ENCODE results near the gene CIAPIN1.

CIAPIN1 gene

DNA sequence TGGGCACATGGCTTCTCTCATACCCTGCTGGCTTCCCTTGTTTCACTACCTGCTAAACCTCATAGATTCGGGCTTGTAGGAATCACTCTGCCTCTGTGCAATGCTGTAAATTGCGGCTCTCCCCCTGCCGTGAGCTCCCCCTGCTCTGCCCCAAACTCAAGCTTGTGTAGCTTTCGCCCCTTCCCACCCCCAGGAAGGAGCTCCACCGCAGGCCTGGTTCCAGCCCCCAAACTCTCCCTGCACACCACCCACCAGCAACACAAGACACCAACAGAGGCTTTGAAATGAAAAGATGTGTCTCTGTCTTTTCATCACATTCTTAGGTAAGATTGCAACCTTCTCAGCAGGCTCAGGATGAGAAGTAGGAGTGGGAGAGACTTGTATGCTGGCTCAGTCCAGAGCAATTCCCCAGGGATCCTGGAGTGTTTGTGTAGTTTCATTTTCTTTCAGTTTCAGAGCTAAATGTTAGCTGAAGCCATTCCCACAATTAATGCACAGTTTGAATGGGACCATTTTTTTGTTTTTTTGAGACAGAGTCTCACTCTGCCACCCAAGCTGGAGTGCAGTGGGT lies 60.7 kb downstream of the CIAPIN1 start:
- no peak for DNase-seq (ENCODE audit: low spot score)
- in situ Hi-C loops (cut with MboI; ENCODE audit: low sequenced_read_pairs, unreplicated experiment) = no loop called here
- TF ChIP-seq, protein P1, sequence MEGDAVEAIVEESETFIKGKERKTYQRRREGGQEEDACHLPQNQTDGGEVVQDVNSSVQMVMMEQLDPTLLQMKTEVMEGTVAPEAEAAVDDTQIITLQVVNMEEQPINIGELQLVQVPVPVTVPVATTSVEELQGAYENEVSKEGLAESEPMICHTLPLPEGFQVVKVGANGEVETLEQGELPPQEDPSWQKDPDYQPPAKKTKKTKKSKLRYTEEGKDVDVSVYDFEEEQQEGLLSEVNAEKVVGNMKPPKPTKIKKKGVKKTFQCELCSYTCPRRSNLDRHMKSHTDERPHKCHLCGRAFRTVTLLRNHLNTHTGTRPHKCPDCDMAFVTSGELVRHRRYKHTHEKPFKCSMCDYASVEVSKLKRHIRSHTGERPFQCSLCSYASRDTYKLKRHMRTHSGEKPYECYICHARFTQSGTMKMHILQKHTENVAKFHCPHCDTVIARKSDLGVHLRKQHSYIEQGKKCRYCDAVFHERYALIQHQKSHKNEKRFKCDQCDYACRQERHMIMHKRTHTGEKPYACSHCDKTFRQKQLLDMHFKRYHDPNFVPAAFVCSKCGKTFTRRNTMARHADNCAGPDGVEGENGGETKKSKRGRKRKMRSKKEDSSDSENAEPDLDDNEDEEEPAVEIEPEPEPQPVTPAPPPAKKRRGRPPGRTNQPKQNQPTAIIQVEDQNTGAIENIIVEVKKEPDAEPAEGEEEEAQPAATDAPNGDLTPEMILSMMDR (IDR thresholded peaks at IDR 0.05; ENCODE audit: borderline replicate concordance, control extremely low read depth, extremely low read depth, insufficient read depth, missing control alignments) = no peak

DNA sequence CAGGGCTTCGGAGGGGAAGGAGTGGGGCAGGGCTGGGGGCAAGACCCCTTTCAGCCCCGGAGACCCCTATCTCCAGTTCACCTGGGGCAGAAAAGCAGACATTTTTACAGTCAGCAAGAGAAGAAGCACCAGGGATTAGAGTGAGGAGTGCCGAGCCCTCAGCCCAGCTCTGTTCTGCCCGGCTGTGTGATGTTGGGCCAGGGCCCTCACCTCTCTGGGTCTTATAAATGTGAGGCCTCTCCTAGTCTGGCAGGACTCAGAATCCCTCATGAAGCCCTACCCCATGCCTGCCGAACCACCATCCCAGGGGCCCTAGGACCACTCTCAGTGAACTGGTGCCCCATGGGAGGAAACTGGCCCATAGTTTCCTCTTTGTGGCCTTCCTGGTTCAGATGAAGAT lies 62.1 kb downstream of the CIAPIN1 start:
- TF ChIP-seq, protein P1 (IDR thresholded peaks at IDR 0.05; ENCODE audit: borderline replicate concordance, control extremely low read depth, extremely low read depth, insufficient read depth, missing control alignments) = no peak
- DNase-seq (ENCODE audit: low spot score) = no peak

DNA sequence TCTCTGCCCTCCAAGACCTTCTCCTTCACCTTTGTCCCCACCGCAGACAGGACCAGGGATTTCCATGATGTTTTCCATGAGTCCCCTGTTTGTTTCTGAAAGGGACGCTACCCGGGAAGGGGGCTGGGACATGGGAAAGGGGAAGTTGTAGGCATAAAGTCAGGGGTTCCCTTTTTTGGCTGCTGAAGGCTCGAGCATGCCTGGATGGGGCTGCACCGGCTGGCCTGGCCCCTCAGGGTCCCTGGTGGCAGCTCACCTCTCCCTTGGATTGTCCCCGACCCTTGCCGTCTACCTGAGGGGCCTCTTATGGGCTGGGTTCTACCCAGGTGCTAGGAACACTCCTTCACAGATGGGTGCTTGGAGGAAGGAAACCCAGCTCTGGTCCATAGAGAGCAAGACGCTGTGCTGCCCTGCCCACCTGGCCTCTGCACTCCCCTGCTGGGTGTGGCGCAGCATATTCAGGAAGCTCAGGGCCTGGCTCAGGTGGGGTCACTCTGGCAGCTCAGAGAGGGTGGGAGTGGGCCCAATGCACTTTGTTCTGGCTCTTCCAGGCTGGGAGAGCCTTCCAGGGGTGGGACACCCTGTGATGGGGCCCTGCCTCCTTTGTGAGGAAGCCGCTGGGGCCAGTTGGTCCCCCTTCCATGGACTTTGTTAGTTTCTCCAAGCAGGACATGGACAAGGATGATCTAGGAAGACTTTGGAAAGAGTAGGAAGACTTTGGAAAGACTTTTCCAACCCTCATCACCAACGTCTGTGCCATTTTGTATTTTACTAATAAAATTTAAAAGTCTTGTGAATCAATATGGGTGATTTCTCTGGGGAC lies 62.7 kb downstream of the CIAPIN1 start:
- in situ Hi-C loops (cut with MboI; ENCODE audit: low sequenced_read_pairs, unreplicated experiment) = no loop called here
- TF ChIP-seq, protein P1 (IDR thresholded peaks at IDR 0.05; ENCODE audit: borderline replicate concordance, control extremely low read depth, extremely low read depth, insufficient read depth, missing control alignments) = no peak
- DNase-seq (ENCODE audit: low spot score) = no peak

More for the DNA sequence above, 62.1 kb downstream of the CIAPIN1 start:
- in situ Hi-C loops (cut with MboI; ENCODE audit: low sequenced_read_pairs, unreplicated experiment) = no loop called here

DNA sequence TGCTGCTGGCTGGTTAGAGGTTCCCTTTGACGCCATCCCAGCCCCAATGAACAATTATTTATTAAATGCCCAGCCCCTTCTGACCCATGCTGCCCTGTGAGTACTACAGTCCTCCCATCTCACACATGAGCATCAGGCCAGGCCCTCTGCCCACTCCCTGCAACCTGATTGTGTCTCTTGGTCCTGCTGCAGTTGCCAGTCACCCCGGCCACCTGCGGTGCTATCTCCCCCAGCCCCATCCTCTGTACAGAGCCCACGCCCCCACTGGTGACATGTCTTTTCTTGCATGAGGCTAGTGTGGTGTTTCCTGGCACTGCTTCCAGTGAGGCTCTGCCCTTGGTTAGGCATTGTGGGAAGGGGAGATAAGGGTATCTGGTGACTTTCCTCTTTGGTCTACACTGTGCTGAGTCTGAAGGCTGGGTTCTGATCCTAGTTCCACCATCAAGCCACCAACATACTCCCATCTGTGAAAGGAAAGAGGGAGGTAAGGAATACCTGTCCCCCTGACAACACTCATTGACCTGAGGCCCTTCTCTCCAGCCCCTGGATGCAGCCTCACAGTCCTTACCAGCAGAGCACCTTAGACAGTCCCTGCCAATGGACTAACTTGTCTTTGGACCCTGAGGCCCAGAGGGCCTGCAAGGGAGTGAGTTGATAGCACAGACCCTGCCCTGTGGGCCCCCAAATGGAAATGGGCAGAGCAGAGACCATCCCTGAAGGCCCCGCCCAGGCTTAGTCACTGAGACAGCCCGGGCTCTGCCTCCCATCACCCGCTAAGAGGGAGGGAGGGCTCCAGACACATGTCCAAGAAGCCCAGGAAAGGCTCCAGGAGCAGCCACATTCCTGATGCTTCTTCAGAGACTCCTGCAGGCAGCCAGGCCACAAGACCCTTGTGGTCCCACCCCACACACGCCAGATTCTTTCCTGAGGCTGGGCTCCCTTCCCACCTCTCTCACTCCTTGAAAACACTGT lies 63.6 kb downstream of the CIAPIN1 start:
- in situ Hi-C loops (cut with MboI; ENCODE audit: low sequenced_read_pairs, unreplicated experiment) = no loop called here
- no peak for DNase-seq (ENCODE audit: low spot score)

DNA sequence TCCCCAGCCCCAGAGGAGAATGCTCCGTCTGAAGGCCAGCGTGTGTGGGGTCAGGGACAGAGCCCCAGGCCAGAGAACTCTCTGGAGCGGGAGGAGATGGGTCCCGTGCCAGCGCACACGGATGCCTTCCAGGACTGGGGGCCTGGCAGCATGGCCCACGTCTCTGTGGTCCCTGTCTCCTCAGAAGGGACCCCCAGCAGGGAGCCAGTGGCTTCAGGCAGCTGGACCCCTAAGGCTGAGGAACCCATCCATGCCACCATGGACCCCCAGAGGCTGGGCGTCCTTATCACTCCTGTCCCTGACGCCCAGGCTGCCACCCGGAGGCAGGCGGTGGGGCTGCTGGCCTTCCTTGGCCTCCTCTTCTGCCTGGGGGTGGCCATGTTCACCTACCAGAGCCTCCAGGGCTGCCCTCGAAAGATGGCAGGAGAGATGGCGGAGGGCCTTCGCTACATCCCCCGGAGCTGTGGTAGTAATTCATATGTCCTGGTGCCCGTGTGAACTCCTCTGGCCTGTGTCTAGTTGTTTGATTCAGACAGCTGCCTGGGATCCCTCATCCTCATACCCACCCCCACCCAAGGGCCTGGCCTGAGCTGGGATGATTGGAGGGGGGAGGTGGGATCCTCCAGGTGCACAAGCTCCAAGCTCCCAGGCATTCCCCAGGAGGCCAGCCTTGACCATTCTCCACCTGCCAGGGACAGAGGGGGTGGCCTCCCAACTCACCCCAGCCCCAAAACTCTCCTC lies 64.5 kb downstream of the CIAPIN1 start:
- in situ Hi-C loops (cut with MboI; ENCODE audit: low sequenced_read_pairs, unreplicated experiment) = no loop called here
- DNase-seq (ENCODE audit: low spot score) = no peak
- TF ChIP-seq, protein P1 (IDR thresholded peaks at IDR 0.05; ENCODE audit: borderline replicate concordance, control extremely low read depth, extremely low read depth, insufficient read depth, missing control alignments) = no peak

More for the DNA sequence above, 63.6 kb downstream of the CIAPIN1 start:
- TF ChIP-seq, protein P1 (IDR thresholded peaks at IDR 0.05; ENCODE audit: borderline replicate concordance, control extremely low read depth, extremely low read depth, insufficient read depth, missing control alignments) = no peak

Measured in GM13976 (cell line).